Stimulated activated CD4-positive, alpha-beta T cell treated with anti-CD3 and anti-CD28 coated beads, Interleukin-15, amount 100 ng/mL, for 24 hours (primary cell): ENCODE results near the gene GDPD4.

ENCODE experiments used
- DNase-seq: peaks from one replicate; pipeline ENCODE4 v3.0.0-alpha.2; 2020

Gene GDPD4

GRCh38 chr11:77301510-77301909, at the start of gene GDPD4:
GDPD4 (minus strand) TSS chr11:77301686; CDS start chr11:77285137, 16,549 bp downstream.
- DNase-seq, result no peak

GRCh38 chr11:77347948-77348347, 46.5 kb upstream of the GDPD4 start:
- no peak for DNase-seq

- no peak for DNase-seq
Measured at GRCh38 chr11:77346906-77347603, 45.6 kb upstream of the GDPD4 start.

- DNase-seq, result no peak
Measured at GRCh38 chr11:77345621-77346020, 44.1 kb upstream of the GDPD4 start.

GRCh38 chr11:77340501-77340900, 39.0 kb upstream of the GDPD4 start:
- DNase-seq, result no peak

GRCh38 chr11:77332259-77332658, 30.8 kb upstream of the GDPD4 start:
- no peak for DNase-seq

GRCh38 chr11:77325159-77325558, 23.7 kb upstream of the GDPD4 start:
- DNase-seq, result no peak

- DNase-seq, result no peak
Measured at GRCh38 chr11:77324508-77324907, 23.0 kb upstream of the GDPD4 start.

- no peak for DNase-seq
Measured at GRCh38 chr11:77322926-77323590, 21.6 kb upstream of the GDPD4 start.

GRCh38 chr11:77322506-77322905, 21.0 kb upstream of the GDPD4 start:
- no peak for DNase-seq

GRCh38 chr11:77320351-77320750, 18.9 kb upstream of the GDPD4 start:
- no peak for DNase-seq

GRCh38 chr11:77318600-77318999, 17.1 kb upstream of the GDPD4 start:
- DNase-seq, result no peak

- no peak for DNase-seq
Measured at GRCh38 chr11:77316733-77317342, 15.4 kb upstream of the GDPD4 start.

- DNase-seq, result no peak
Measured at GRCh38 chr11:77312107-77312506, 10.6 kb upstream of the GDPD4 start.

GRCh38 chr11:77311701-77312100, 10.2 kb upstream of the GDPD4 start:
- no peak for DNase-seq

GRCh38 chr11:77310721-77311120, 9.2 kb upstream of the GDPD4 start:
- DNase-seq, result no peak

- DNase-seq, result no peak
Measured at GRCh38 chr11:77309401-77310085, 8.1 kb upstream of the GDPD4 start.

GRCh38 chr11:77308838-77309237, 7.4 kb upstream of the GDPD4 start:
- DNase-seq, result no peak

GRCh38 chr11:77303328-77303727, 1.8 kb upstream of the GDPD4 start:
- no peak for DNase-seq

GRCh38 chr11:77302752-77303151, 1.3 kb upstream of the GDPD4 start:
- no peak for DNase-seq

GRCh38 chr11:77300695-77301094, 791 bp downstream of the GDPD4 start:
- no peak for DNase-seq

- DNase-seq, result peak; percentile 22
Measured at GRCh38 chr11:77300028-77300427, 1.5 kb downstream of the GDPD4 start.

GRCh38 chr11:77299528-77299993, 1.9 kb downstream of the GDPD4 start:
- no peak for DNase-seq

GRCh38 chr11:77294040-77294439, 7.4 kb downstream of the GDPD4 start:
- DNase-seq, result no peak
